GM18508 (cell line): ENCODE measurements around the gene FNDC5.
"Not testable (repeated sequence)": the region's sequence is repeated elsewhere in the genome, so short reads cannot be mapped to it uniquely, and the experiment has no call there.

ENCODE experiments used
- ATAC-seq: cut with Tn5 transposase; IDR thresholded peaks from one replicate; pipeline ENCODE4 v1.9.1; 2021; ENCODE audit warnings: moderate number of reproducible peaks; ENCODE audit not compliant: insufficient read depth, unreplicated experiment

Gene FNDC5

GRCh38 chr1:32870615-32871363, at the start of gene FNDC5:
FNDC5 (minus strand) TSS chr1:32870912.
- ATAC-seq, result no peak

DNA sequence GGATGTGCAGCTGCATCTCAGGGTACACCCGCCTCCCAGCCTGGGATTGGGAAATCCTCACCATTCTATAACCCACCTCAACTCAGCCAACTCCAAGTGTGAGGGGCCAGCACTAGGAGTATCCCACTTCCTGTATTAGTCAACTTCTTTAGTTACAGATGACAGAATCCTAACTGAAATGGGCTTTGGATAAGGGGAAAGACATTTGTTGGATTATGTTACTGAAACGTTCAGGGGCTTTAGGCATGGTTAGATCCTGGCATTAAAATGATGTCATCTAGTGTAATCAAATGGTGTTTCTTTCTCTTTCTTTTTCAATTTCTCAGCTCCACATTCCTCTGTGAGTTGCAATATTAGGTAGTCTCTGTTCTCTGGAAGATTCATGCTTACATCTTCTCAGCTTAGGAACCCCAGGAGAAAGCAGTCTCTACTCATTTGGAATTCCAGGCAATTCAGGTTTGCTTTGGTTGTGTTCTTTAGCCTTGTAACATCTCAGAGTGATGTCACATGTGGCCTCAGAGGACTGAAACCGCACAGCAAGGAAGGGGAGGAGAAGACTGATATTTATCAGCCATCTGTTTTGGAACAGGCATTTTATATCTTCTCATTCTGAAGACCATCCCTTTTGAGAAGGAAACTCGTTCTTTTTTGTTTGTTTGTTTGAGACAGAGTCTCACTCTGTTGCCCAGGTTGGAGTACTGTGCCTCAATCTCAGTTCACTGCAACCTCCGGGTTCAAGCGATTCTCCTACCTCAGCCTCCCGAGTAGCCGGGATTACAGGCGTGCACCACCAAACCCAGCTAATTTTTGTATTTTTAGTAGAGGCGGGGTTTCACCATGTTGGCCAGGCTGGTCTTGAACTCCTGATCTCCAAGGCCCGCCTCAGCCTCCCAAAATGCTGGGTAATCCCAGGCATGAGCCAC, 49.4 kb upstream of the FNDC5 start:
- ATAC-seq, result no peak

GRCh38 chr1:32918179-32918578, 47.5 kb upstream of the FNDC5 start:
- no peak for ATAC-seq

DNA sequence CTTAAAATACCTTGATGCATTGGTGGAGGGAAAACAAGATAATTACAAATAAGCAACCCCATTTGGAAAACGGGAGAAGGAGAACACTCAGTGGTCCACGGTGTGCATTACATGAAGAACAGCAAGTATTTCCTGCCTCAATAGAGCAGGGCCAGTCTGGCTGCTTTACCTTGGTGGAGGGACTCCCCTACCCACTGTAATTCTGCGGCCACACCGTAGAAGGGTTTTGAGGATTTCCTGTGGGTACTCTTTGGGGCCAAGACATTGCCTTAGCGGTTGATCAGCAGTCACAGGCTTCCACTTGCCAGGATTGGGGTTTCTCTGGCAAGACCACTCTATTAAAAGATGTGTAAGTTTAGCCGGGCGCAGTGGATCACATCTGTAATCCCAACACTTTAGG, 46.8 kb upstream of the FNDC5 start:
- ATAC-seq, result no peak

- ATAC-seq, result no peak
Measured at GRCh38 chr1:32915766-32916706, 45.3 kb upstream of the FNDC5 start.

- no peak for ATAC-seq
Measured at GRCh38 chr1:32910319-32910718, 39.6 kb upstream of the FNDC5 start.

- ATAC-seq, result no peak
Measured at GRCh38 chr1:32907435-32907834, 36.7 kb upstream of the FNDC5 start.

DNA sequence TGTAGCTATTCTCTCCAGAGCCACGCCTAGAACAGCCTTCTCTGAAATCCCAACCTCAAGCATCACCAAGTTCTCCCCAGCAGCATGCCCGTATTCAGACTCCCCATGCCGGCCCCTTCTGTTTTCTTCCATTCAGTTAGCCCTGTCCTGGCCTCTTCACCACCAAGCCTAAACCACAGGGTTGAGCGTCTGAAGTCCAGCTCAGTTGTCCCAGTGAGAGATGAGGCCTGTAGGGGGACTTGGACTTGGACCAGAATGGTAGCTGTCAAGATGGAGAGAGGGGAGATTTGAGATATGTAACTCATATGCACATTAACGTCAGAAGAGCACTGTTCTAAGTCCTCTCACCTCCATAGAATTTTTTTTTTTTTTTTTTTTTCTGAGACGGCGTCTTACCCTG, 35.9 kb upstream of the FNDC5 start:
- ATAC-seq, result no peak

- ATAC-seq, result not testable (repeated sequence)
Measured at GRCh38 chr1:32905588-32905987, 34.9 kb upstream of the FNDC5 start.

DNA sequence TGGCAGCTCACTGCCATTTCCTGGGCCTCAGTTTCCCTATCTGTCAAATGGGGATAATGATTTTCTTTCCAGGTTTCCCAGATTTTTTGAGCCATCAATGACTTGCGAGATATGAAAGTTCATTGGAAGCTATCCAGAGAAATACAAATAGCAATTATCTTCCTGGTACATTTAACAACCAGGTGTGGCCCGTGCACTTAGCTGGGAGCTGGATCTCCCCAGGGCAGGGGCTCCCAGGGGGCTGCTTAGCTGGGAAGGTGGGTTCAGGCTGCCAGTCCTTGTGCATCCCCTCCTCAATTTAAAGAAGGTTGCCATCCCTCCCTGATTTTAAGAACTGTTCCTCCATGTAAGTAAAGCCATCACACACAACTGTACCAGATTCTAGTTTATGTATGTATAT, 34.1 kb upstream of the FNDC5 start:
- ATAC-seq, result no peak

DNA sequence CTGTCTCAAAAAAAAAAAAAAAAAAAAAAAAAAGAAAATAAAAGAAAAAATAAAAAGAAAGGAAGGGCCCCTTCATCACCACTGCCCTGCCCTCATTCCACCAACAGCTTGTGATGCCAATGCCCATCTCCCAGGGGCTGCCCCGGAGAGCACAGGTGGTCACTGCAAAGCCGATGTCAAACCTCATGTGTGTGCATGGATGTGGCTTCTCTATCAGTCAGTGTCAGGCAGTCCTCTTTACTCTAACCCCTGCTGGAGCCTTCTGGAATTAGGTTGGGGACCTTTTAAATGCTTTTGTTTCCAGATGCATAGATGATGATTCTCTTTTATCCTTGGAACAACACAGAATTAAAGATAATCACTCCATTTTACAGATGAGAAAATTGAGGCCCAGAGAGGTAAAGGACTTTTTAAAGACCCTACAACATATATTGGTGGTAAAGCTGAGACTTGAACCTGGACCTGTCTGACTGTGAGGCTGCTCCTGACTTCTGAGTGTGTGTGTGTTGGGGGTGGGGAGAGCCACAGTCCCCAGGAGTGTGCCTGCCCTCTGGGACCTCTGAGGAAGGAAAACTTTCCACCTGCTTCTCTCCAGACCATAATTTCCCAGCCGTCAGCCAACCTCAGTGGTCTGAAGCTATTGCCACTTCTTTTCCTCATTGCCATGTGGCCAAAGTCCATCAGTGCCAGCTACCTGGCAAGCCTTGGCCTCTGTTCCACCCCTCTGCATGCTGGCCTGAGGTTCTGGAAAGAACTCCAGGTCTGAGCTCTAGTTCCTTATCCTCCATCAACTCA, 33.5 kb upstream of the FNDC5 start:
- ATAC-seq, result no peak

DNA sequence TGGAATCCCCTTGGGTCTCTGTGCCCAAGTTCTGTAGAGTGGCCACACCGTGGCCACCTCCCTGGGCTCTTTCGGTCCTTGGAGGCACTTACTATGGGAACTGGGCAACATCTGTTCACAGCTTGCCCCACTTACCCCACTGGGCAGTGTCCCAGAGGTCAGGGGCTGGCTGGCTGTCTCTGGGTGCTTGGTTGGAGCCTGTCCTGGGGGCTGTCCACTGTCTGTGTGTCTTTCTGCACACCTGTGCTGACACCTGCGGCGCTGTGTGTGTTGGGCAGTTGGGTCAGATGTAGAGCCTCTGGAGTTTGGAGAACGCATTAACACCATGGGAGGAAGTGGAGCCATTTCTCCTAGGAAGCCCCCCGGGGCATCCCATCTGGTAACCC, 31.8 kb upstream of the FNDC5 start:
- no peak for ATAC-seq

- ATAC-seq, result no peak
Measured at GRCh38 chr1:32901823-32902534, 31.3 kb upstream of the FNDC5 start.

- ATAC-seq, result no peak
Measured at GRCh38 chr1:32900956-32901822, 30.5 kb upstream of the FNDC5 start, which contains the start of gene TMEM54. TMEM54 (minus strand) TSS chr1:32901389; CDS start chr1:32901238, 151 bp downstream.

DNA sequence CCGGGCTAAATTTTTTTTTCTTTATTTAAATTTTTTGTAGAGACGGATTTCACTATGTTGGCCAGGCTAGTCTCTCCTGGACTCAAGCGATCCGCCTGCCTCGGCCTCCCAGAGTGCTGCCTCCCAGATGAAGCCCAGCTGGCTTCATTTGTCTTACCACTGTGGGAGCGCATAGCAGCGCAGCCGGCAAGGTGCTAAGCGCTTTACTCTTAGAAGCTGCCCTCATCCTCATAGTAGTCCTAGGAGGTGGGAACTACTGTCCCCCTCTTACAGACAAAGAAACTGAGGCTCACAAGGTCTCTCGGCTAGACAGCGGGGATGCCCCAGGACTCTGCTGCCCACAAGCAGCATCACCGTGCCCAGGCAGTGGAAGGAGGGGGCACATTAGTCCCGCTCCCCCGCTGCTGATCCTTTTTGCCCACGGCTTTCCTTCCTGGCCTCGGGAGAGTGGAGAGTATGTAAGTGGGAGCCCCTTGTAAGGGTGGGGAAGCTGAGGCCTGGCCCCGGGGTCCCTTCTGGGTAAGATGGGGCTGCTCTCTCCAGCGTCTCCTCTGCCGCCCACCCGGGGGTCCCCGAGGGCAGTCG, 29.8 kb upstream of the FNDC5 start:
- no peak for ATAC-seq

DNA sequence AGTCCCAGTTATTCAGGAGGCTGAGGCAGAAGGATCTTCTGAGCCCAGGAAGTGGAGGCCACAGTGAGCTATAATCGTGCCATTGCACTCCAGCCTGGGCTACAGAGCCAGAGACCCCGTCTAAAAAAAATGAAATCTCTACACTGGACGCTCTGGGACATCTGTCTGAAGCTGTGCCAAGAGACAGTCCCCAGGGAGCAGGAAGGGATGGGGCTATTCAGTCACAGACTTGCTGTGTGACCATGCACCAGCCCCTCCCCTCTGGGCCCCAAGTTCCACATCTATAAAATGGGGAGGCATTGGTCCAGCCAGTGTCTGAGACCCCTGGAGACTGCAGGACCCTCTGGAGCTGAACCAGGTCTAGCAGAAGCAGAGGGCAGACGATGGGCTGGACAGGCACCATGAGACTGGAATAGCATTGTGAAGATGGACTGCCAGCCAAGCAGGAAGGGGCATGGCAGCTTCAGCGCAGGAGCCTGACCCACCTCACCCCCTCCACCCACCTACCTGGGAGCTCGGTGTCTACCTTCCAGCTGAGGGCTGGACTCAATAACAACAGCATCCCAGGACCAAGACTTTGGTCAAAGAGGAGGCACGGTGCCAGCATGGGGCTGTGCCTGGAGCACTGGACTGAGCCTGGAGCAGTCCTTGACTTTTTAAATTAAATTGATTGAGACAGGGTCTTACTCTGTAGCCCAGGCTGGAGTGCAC, 29.0 kb upstream of the FNDC5 start:
- no peak for ATAC-seq

GRCh38 chr1:32898958-32899357, 28.2 kb upstream of the FNDC5 start:
- ATAC-seq, result no peak
